ENCODE results near the gene WNK1. TPM values are rescaled to one million over a fixed set of nuclear protein-coding genes. Genes with fewer than 3 reads are reported as not detected.

Gene WNK1
- total and polyA plus RNA-seq, 2 of the 8 experiments (the other 6 are each of a cell fraction or from before 2014, with no cell fraction given): 88.2 to 157 TPM

GRCh38 chr12:913919-914698, 161.7 kb downstream of the WNK1 start (continued):
- TF ChIP-seq TAF1 (IDR thresholded peaks at IDR 0.05; ENCODE audit: low read depth, low read length): no peak
- no peak for TF ChIP-seq SAP30 (IDR thresholded peaks at IDR 0.05; ENCODE audit: insufficient read depth, insufficient replicate concordance, low read length)
- no peak for TF ChIP-seq KDM4A (IDR thresholded peaks at IDR 0.05; ENCODE audit: low read depth, low read length, severe bottlenecking)
- TF ChIP-seq ATF3 (IDR thresholded peaks at IDR 0.05; ENCODE audit: insufficient read depth, low read depth, low read length): no peak
- no peak for TF ChIP-seq CHD2 (IDR thresholded peaks at IDR 0.05; ENCODE audit: low read length)
- TF ChIP-seq EGR1 (IDR thresholded peaks at IDR 0.05; ENCODE audit: borderline replicate concordance, low read depth, low read length): no peak
- no peak for TF ChIP-seq RFX5 (IDR thresholded peaks at IDR 0.05; ENCODE audit: borderline replicate concordance, low read depth, low read length)
- TF ChIP-seq SP1 (IDR thresholded peaks at IDR 0.05; ENCODE audit: low read depth, low read length): no peak
- TF ChIP-seq KDM1A (IDR thresholded peaks at IDR 0.05; ENCODE audit: borderline replicate concordance, low read length): no peak
- no peak for TF ChIP-seq SP2 (IDR thresholded peaks at IDR 0.05; ENCODE audit: low read length)

Measured in H1 (cell line).